Kidney (tissue), 14 donors: Measurements from ENCODE around the gene PUM1. TPM values are rescaled to one million over a fixed set of nuclear protein-coding genes. Genes with fewer than 3 reads are reported as not detected.

Source experiments
- DNase-seq, 5 donors: peaks; one replicate each; pipeline ENCODE4 v3.0.0-alpha.2; 2013 to 2020
- FAIRE-seq: peaks from 2 replicates; lab custom pipeline; 2012; peaks lifted over from hg19 to GRCh38; lab: Jason Lieb, UNC
- H3K27ac ChIP-seq, 2 donors: one replicate each; pipeline ENCODE4 v1.7.0; 2013; ENCODE audit warnings: low read depth in 2 of 2, low read length in 2 of 2, inconsistent platforms in 1 of 2
- H3K27me3 ChIP-seq: one replicate; pipeline ENCODE4 v1.7.1; 2013; ENCODE audit warnings: low read length, inconsistent platforms; ENCODE audit not compliant: control insufficient read depth, insufficient read depth
- H3K36me3 ChIP-seq, 3 donors: one replicate each; pipeline versions ENCODE4 v1.7.0 to v1.7.1; 2013; ENCODE audit warnings: low read length in 3 of 3, control low read depth in 1 of 3, inconsistent platforms in 1 of 3; ENCODE audit not compliant: insufficient read depth in 3 of 3, control insufficient read depth in 2 of 3
- H3K4me1 ChIP-seq, 3 donors: one replicate each; pipeline versions ENCODE4 v1.7.0 to v1.7.1; 2013; ENCODE audit warnings: low read length in 3 of 3, inconsistent platforms in 1 of 3, low read depth in 1 of 3; ENCODE audit not compliant: control insufficient read depth in 2 of 3, insufficient read depth in 2 of 3
- H3K4me3 ChIP-seq, 3 donors: one replicate each; pipeline versions ENCODE4 v1.7.0 to v1.8.1; 2013; ENCODE audit warnings: low read length in 3 of 3, control low read depth in 1 of 3, inconsistent platforms in 1 of 3
- H3K9ac ChIP-seq, 3 donors: one replicate each; pipeline versions ENCODE4 v1.7.0 to v1.7.1; 2013; ENCODE audit warnings: low read length in 3 of 3, control low read depth in 1 of 3, inconsistent platforms in 1 of 3
- H3K9me3 ChIP-seq, 3 donors: one replicate each; pipeline versions ENCODE4 v1.7.0 to v1.7.1; 2013; ENCODE audit warnings: low read length in 3 of 3, control low read depth in 1 of 3, inconsistent platforms in 1 of 3; ENCODE audit not compliant: control insufficient read depth in 2 of 3, insufficient read depth in 1 of 3
- CTCF ChIP-seq: IDR thresholded peaks from 3 replicates; pipeline ENCODE4 v1.5.1; 2012; ENCODE audit warnings: mild to moderate bottlenecking, moderate library complexity, borderline replicate concordance; ENCODE audit not compliant: insufficient read depth; ENCODE audit errors: extremely low read depth
- intact Hi-C: fragments of 100-400 bp; cut with DNase I; formaldehyde crosslinking; loops from one replicate; pipeline ENCODE4 v1.11.1; 2022
- polyA plus RNA-seq: library from polyadenylated mRNA; stranded (reverse); fragments of 350-450 nt; fragmentation: Illumina TruSeq; extraction: RNeasy Lipid Tissue Mini Kit (QIAGEN cat#74804); gene quantifications from one replicate; pipeline ENCODE4 v1.2.3, GENCODE V29; 2014; ENCODE audit warnings: low read depth, low replicate concordance; ENCODE audit not compliant: insufficient read depth
- total RNA-seq: library from RNA; stranded (reverse); fragmentation: NEBNext Ultra II Directional; extraction: Animal tissue kit (Norgen Biotek cat#: 25700); gene quantifications from one replicate; pipeline ENCODE4 v1.2.1, GENCODE V29; 2021
- donor health status: control.
- donor health status: control.
- donor health status: control.
- donor health status: control.
- donor health status: control.
- donor health status: DM: yes; HTN: yes; CAD: no.
- donor health status: Normal renal cell carcinoma (clear cell type).

Gene PUM1
- total and polyA plus RNA-seq, 2 donors from 2014 or later = 19.1 to 150 TPM

- FAIRE-seq (no peak), DNase-seq (no peak)
- no peak overlapping the region for H3K27ac ChIP-seq
- H3K4me3 ChIP-seq = no peak overlapping the region
- no peaks in the 10 kb centered on the region for H3K4me1 ChIP-seq
- H3K9ac ChIP-seq = no peak overlapping the region
- H3K36me3 ChIP-seq = peaks cover 17 to 34% (median 29%) of the 10 kb centered on the region in 3 donors
- no peaks in the 10 kb centered on the region for H3K27me3 ChIP-seq
- TF ChIP-seq CTCF = no peak
- intact Hi-C loops = no loop called here
- no peaks in the 10 kb centered on the region for H3K9me3 ChIP-seq
Measured at GRCh38 chr1:30933874-30934252, 131.7 kb downstream of the PUM1 start.

GRCh38 chr1:30930631-30931173 lies 134.8 kb downstream of the PUM1 start:
- Histone ChIP-seq H3K9me3 (no peaks in the 10 kb centered on the region), H3K27ac (no peak overlapping the region), H3K36me3 (peaks cover 11 to 23% (median 20%) of the 10 kb centered on the region in 3 donors), H3K4me3 (no peak overlapping the region), H3K4me1 (no peaks in the 10 kb centered on the region), H3K27me3 (no peaks in the 10 kb centered on the region), H3K9ac (no peak overlapping the region)
- DNase-seq = no peak
- intact Hi-C loops = no loop called here
- no peak for FAIRE-seq
- no peak for TF ChIP-seq CTCF

- no peak overlapping the region for H3K4me3 ChIP-seq
- H3K27ac ChIP-seq = no peak overlapping the region
- no peak overlapping the region for H3K9ac ChIP-seq
- H3K4me1 ChIP-seq = no peaks in the 10 kb centered on the region
- FAIRE-seq (no peak), DNase-seq (no peak)
- no peaks in the 10 kb centered on the region for H3K27me3 ChIP-seq
- no peaks in the 10 kb centered on the region for H3K9me3 ChIP-seq
- H3K36me3 ChIP-seq = peaks cover 11 to 19% (median 16%) of the 10 kb centered on the region in 3 donors
- intact Hi-C loops = no loop called here
- TF ChIP-seq CTCF = no peak
Measured at GRCh38 chr1:30929944-30930525, 135.5 kb downstream of the PUM1 start.
